Activated CD8-positive, alpha-beta memory T cell treated with anti-CD3 and anti-CD28 coated beads, Interleukin-2, amount 50 U/mL, for 4 hours (primary cell): ENCODE measurements around the gene DCTPP1.
A peak's percentile ranks its signal among the peaks of the same experiment; 100 is the strongest.

ENCODE experiments used
- DNase-seq: peaks from one replicate; pipeline ENCODE4 v3.0.0-alpha.2; 2020

DCTPP1 gene

DNA sequence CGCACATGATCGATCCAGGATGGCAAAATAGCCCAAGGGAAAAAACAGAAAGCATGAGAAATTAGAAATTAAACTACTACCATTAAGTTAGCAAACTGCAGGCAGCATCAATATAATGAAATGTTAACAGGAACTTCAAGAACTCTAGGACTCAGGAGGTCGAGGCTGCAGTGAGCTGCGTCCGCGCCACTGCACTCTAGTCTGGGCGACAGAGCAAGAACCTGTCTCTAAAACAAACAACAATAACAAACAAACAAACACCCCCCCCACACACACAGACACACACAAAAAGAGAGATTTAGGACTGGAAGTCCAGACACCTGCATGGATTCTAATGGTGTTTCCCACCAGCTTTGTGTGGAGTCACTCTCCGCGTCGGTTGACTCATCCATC, 16.4 kb upstream of the DCTPP1 start:
- DNase-seq, result no peak

DNA sequence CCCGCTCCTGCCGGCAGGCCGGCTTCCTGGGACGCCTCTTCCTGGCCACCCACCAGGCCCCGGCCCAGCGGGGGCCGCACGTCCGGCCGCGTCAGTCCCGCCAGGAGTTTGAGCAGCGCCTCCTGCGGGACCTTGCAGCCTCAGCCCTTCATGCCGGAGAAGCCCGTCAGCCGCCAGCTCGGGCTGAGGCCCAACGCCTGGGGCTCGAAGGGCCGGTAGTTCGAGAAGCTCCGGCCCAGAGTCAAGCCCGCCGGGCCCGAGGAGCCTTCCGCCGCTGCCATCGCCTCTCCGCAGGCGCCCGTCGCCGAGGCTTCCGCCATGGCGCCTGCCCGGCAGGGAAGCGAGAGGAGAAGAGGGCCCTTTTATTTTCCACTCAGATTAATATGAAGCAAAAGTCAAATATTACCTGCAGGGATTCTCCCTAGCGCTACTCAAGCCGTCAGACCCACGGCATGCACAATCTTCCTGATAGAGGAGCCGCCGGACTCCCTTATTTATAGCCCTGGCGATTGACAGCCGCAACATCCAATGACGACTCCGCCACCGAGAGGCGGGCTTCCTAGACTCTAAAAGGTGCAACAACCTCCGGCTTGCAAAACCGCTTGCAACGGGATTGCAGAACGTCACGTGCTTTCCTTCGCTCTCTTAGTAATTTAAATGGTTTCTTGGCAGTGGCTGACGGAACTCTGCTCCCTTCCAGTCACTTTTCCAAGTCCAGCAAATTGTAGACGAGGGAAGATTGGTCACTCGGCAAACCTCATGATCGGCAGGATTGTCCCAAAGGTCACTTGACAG, 15.8 kb upstream of the DCTPP1 start, which contains the start of gene SEPHS2:
TSS of gene SEPHS2 (minus strand) at position 467 of the 795 bp plus-strand sequence. CDS start at position 320, 147 bp downstream.
- peak; percentile 95 for DNase-seq

DNA sequence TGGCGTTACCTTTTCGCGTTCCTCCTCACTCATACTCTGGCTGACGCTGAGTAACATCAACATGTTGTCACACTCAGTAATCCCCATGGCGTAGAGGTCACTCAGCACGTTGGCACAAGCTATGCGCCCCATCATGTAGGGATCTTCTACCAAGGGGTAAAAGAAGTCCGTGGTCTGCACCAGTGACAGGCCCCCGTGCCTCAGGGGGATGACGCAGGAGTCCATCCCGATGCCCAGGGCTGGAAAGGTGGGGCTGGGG, 15.2 kb upstream of the DCTPP1 start:
- DNase-seq, result no peak

DNA sequence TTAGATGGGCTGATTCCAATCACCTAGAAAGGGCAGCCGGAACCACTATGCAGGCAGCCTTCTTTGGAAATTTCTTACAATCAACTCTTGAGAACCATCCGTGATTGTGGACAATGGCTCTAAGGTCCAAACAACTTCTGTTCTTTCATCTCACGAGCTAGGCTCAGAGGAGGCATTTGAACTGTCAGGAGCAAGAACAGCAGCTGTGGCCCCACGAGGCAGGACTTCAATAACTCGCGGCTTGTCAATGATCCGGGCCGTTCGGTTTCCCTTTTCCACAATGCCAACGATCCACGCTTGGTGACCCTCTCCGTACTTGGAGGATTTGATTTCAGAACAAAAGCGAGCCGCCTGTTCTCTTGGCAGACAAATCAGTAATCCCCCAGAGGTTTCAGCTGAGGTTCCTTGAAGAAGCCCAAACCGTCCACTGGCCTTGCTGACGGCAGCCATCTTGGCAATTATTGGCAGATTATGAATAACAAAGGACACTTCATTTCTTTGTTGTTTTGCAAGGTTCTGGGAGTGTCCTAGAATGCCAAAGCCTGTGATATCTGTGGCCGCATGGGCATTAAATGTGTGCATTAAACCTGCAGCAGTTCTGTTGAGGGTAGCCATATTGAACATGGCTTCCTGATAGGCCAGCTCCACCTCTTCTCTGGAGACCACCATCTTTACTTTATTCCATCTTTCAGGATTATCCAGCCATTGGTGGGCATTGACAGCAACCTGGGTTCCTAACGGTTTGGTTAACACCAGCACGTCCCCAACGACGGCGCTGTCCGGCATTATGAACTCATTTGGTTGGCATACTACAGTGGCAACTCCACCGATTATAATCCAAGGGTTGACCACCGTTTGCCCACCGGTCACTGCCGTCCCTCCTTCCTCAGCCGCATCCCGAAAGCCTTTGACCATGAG, 14.7 kb upstream of the DCTPP1 start:
- no peak for DNase-seq

DNA sequence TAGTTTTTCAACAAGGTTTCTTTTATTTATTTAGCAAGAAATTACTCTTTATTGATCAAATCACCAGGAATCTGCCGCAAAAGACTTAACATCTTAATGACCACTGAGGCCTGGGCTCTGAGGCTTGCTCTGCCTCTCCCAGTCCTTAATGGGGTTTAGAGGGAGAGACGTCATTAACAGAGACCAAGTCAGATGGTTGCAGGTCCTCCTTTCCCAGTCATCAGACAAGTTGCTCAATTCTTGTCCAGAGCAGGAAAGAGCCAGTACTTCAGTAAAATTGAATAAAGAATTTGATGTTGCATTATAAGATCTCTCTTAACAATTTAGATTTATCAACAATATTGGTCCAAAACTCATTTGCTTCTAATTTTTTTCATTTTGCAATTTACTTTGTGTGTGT, 13.8 kb upstream of the DCTPP1 start:
- DNase-seq, result no peak

DNA sequence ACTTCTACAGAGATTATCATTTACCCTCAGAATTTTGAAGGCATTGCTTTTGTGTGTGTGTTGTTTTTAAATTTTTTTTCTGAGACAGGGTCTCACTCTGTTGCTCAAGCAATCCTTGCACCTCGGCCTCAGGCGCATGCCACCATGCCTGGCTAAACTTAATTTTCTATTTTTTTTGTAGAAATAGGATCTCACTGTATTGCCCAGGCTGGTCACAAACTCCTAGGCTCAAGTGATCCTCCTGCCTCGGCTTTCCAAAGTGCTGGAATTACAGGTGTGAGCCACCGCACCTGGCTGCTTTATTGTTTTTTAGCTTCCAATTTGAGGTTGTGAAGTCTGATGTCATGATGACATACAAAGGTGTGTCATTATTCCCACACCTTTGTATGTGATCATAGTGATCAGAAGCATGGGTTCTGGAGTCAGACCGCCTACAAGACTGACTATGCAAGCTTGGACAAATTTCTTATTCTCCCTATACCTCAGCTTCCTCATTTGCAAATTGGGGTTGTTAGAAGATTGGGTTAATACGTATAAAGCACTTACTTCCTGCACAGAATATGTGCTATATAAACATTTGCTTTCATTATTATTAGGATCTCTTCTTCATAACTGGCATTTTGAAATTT, 10.0 kb upstream of the DCTPP1 start:
- DNase-seq, result no peak

DNA sequence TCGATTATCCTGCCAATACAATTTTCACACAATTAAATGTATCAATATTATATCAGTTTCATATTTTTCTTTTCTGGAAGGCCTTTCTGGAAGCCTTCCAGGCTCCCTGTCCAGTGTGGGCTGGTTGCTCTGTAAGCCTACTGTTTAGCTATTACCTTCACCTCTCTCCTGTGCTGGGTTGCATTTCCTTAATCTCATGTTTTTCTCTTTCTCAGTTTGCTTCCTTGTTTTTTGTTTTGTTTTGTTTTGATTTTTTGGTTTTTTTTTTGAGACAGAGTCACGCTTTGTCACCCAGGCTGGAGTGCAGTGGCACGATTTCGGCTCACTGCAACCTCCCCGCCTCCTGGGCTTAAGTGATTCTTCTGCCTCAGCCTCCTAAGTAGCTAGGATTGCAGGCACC, 9.0 kb upstream of the DCTPP1 start:
- DNase-seq, result no peak

DNA sequence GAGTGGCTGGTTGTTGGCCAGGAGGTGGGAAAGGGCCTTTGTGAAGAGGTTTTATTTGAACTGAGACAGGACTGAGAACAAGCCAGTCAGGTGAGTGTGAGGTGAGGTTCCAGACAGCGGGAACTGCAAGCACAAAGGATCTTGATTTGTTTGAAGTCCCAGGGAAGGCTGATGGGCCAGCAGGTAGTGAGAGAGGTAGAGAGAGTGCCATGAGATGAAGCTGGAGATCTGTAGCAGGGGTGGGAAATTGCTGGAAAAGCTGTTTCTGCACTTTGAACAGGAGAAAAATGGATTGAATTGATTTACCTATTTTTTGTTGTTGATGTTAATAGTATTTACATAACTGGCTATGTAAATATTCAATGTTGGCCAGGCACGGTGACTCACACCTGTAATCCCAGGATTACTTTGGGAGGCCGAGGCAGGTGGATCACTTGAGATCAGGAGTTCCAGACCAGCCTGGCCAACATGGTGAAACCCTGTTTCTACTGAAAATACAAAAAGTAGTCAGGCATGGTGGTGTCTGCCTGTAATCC, 7.7 kb upstream of the DCTPP1 start:
- DNase-seq, result no peak

DNA sequence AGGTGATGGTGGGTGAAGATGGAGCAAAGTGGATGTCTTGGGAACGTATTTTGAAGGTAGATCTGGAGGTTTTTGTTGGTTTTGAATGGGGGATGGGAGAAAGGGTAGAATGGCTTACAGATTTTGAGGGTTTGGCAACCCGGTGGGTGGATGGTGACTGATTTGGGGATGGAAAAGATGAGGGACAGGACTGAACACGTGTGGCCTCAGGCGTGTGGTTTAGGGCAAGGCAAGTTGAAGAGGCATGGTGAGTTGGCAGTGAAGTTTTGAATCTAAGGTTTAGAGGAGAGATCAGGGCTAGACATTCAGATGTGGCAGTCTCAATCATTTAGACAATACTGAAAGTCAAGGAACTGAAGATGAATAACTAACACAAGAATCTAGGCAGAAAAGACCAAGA, 5.0 kb upstream of the DCTPP1 start:
- no peak for DNase-seq

DNA sequence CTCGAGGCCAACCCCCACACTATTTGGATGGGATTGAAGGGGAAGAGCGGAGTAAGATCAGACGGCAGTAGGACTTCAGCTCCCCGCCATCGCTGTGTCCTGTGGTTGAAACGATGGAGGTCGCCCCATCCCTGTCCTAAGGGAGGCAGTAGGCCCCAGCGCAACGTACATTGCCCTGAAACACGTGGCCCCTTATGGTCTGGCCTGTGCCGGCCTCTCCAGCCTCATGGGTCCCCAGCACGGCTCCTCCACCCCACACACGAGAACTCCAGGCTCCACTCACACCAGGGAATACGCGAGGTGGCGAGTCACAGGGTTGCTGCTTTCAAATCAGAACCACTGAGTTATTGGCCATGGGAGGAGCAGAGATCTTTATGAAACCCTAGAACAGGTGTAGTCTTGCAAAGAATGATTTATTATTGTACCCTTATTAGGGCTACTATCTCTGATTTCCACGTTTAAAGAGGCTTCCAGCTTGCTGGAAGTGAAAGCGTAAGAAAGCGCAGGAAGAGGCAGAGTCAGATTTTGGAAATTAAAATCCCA, 669 bp upstream of the DCTPP1 start:
- no peak for DNase-seq

DNA sequence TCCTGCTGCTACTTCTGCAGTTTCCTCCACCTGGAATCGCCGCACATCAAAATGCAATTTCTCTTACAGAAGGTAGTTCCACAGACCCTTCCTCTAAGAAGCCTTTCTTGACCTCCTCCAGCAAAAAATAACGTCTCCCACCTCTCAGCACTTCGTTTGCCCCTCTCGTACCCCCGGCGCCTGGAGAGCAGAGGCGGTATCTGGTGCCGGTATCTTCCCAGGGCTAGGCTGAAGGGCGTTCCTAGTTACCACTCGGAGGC, 482 bp downstream of the DCTPP1 start:
- no peak for DNase-seq

DNA sequence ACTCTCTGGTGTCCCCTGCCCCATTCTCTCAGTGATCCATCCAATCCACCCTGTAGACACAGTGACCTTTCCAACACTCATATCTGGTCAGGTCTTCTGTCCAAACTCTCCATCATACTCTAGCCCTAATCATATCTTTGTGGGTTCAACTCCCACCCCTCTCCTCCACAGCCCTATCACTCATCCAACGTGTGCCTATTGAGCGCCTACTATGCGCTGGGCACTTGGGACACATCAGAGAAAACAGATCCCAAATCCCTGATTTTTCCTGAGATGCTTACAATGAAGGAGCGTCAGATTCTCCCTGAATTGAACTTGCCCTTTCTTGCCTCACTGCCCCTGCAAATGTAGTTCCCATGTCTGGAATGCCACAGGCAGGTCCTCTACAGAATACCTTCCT, 1.8 kb downstream of the DCTPP1 start:
- DNase-seq, result no peak

DNA sequence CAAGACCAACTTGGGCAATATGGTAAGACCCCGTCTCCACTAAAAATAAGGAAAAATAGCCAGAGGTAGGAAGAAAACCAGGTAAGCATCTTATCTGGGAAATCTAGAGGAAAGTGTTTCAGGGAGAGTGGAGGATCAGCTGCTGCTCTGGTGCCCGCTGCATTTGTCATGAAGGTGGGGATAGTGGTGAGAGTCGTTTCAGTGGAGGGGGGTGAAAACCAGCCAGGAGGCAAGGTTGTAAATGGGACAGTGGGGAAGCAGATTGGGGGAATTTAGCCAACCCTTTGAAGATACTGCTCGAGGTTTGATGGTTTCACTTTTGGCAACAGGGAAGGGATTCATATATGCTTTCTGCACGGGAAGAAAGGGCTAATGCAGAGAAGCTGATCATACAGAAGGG, 8.8 kb downstream of the DCTPP1 start:
- no peak for DNase-seq

DNA sequence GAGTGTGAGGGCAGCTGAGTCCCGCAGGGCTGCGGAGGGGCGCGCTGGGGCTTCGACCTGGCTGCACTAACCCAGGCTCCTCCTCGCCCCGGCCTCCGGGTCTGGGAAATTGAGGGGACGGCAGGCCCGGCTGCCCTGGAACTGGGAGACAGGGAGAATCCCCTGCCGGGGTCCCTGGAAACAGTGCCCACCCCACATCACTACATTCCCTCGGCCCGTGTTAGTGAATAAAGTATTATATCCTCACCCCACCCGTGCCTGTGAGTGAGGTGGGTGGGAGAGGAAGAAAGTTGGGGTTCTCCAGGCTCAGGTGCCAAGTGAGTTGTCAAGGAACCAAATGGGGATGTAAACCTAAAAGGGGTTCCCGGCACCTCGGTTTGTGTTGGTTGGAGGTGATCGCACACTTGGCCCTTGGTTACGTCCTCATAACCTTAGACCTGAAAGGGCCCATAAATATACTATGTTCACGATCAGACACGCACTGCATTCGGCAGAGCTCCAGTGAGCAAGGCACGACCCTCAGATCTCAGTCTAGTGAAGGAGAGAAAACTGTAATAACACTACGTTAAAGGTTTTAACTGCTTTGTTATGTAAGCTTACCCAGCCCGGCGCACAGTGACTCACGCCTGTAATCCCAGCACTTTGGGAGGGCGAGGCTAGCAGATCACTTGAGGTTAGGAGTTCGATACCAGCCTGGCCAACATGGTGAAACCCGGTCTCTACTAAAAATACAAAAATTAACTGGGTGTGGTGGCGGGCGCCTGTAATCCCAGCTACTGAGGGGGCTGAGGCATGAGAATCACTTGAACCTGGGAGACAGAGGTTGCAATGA, 11.3 kb downstream of the DCTPP1 start:
- DNase-seq, result no peak

DNA sequence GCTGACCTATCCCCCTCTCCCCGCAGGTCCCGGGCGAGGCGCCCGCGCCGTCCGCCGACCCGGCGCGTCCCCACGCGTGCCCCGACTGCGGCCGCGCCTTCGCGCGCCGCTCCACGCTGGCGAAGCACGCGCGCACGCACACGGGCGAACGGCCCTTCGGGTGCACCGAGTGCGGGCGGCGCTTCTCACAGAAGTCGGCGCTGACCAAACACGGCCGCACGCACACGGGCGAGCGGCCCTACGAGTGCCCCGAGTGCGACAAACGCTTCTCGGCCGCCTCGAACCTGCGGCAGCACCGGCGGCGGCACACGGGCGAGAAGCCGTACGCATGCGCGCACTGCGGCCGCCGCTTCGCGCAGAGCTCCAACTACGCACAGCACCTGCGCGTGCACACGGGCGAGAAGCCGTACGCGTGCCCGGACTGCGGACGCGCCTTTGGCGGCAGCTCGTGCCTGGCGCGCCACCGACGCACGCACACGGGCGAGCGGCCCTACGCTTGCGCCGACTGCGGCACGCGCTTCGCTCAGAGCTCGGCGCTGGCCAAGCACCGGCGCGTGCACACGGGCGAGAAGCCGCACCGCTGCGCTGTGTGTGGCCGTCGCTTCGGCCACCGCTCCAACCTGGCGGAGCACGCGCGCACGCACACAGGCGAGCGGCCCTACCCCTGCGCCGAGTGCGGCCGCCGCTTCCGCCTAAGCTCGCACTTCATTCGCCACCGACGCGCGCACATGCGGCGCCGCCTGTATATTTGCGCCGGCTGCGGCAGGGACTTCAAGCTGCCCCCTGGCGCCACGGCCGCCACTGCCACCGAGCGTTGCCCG, 12.1 kb downstream of the DCTPP1 start:
- DNase-seq, result peak; percentile 90

DNA sequence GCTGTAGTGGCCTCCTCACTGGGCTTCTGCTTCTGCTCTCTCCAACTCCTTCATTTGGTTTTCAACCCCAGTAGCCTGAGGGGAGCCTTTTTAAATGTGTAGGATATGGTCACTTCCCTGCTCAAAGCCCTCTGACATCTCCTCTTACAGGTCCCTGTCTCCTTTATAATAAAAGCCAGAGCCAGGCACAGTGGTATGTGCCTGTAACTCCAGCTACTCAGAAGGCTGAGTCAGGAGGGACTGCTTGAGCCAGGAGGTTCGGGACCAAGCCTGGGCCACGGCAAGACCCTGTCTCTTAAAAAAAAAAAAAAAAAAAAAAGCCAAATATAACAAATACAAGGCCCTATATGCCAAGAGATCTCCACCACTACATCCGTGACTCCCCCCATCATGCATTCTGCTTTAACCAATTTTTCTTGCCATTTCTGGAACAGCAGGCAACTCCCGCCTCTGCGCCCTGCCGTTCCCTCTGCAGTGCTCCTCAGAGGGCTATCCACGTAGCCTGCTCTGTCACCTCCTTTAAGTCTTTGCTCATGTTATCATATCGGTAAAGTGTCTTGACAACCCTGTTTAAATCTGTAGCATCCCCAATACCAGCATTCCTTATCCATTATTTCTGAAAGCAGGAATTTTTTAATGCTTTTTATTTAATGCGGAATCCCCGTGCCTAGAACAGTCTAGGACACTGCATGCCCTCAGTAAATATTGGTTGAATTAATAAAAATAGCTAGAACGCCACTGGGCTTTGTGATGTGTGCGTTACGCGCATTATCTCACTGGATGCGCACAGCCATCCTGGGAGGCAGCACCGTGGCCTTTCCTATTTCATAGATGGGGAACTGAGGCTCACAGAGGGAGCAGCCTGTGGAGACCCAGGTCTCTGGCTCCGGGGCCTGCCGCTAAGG, 13.0 kb downstream of the DCTPP1 start:
- DNase-seq, result no peak

DNA sequence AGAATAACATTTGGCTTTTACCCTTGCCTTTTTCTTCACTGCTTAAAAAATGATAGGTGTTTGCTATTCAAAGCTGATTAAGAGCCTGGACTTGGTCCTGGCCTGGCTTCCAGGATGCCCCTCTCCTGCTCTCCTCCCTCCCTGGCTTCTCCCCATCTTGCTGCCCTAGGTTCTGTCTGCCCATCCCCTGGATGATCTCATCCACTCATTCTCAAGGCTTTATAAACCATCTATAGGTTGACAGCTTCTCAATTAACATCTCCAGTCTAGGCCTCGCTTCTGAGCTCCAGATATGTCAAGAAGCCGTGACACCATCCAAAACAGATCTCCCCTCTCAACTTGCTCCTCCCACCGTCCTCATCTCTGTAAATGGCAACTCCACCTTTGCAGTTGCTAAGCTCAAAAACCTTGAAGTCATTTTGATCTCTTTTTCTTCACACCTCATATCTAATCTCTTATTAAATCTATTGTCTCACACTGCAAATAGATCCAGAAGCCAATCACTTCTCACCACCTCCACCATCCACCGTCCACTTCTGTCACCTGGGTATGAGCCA, 13.7 kb downstream of the DCTPP1 start:
- no peak for DNase-seq

DNA sequence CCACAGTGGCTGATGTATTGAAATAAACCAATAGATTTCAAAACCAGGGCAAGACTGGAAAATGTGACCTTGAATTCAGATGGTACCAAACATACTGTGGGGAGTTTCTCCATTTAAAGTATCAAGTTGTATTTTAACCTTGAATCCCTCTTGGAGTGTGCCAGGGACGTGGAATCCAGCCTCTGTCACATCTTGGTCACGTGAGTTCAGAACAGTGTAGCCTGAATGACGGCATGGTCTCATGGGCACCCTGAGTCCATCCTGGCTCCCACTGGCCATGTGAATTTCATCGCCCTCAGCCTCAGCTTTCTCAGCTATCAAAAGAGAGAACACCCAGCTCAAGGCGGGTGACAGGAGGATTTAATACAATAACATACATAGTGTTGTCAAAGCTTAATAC, 15.7 kb downstream of the DCTPP1 start:
- DNase-seq, result no peak

DNA sequence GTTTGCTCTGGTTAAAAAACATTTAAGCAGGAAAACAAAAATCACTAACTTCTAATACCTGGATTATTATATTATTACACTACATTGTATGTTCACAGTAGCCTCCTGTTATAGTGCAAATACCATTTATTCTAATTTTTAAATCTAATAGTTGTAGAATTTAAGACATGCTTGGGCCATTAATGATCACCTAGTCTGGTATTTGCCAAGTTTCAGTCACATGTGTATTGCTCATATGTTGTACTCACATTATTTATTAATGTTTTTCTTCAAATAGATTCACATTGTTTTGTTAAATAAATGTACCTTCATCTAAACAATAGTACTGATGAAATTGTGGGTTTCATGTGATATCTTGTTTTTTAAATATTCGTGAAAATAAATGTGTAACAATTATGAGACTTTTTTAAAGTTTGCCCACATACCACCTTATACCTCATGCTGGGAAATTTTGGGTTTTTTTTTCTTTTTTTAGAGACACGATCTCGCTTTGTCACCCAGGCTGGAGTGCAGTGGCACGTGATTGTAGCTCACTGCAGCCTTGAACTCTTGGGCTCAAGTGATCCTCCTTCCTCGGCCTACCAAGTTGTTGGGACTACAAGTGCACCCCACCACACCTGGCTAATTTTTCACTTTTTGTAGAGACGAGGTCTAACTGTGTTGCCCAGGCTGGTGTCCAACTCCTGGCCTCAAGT, 16.6 kb downstream of the DCTPP1 start:
- no peak for DNase-seq
